T-helper 1 cell treated with Interleukin-12 subunit alpha and Interleukin-12 subunit beta and Interleukin-4 antibody, amounts not matched to agents 30 μg/mL and 1 μg/mL, for 36 hours (primary cell): Measurements from ENCODE around the gene MOBP.

Source experiments
- H3K27ac Mint-ChIP-seq: one replicate; pipeline ENCODE4 v1.8.0; 2021; ENCODE audit warnings: mild to moderate bottlenecking, mixed read lengths
- H3K27me3 Mint-ChIP-seq: one replicate; pipeline ENCODE4 v1.8.0; 2021; ENCODE audit warnings: low read depth, mixed read lengths
- H3K36me3 Mint-ChIP-seq: one replicate; pipeline ENCODE4 v1.8.0; 2021; ENCODE audit warnings: low read depth, mixed read lengths
- H3K4me1 Mint-ChIP-seq: one replicate; pipeline ENCODE4 v1.8.0; 2021; ENCODE audit warnings: low read depth, mixed read lengths
- H3K4me3 Mint-ChIP-seq: one replicate; pipeline ENCODE4 v1.8.0; 2021; ENCODE audit warnings: mild to moderate bottlenecking, moderate library complexity, mixed read lengths
- H3K9me3 Mint-ChIP-seq: one replicate; pipeline ENCODE4 v1.8.0; 2021; ENCODE audit warnings: mixed read lengths

The MOBP gene

GRCh38 chr3:39499651-39500273 lies 32.3 kb downstream of the MOBP start:
- peaks cover 47% of the 10 kb centered on the region for H3K27me3 Mint-ChIP-seq
- no peaks in the 10 kb centered on the region for H3K4me1 Mint-ChIP-seq

DNA sequence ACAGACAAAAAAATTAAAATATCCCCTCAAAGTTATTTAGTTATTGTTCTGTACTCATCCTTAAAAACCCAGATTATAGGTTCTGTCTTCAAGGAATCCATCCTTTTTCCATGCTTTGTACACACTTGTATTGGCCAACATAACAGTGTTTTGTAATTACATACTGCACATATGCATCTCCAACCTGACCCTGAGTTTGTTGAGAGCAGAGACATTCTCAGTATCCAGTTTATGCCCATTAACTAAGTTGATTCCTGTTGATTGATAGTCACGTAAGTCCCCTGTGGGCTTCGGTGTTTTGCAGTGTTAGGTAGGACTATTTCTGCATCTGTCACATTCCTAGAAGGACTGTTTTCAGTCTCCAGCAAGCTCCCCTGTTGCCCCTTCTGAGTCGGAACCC lies 33.6 kb downstream of the MOBP start:
- Mint-ChIP-seq H3K4me1 (no peaks in the 10 kb centered on the region), H3K9me3 (no peaks in the 10 kb centered on the region)

More at GRCh38 chr3:39499651-39500273, 32.3 kb downstream of the MOBP start:
- no peak overlapping the region for H3K4me3 Mint-ChIP-seq
- H3K36me3 Mint-ChIP-seq, result no peaks in the 10 kb centered on the region
- H3K9me3 Mint-ChIP-seq, result no peaks in the 10 kb centered on the region
- no peak overlapping the region for H3K27ac Mint-ChIP-seq

GRCh38 chr3:39501968-39502837 lies 34.7 kb downstream of the MOBP start:
- H3K4me3 Mint-ChIP-seq, result no peak overlapping the region
- peaks cover 47% of the 10 kb centered on the region for H3K27me3 Mint-ChIP-seq
- no peaks in the 10 kb centered on the region for H3K9me3 Mint-ChIP-seq
- no peaks in the 10 kb centered on the region for H3K4me1 Mint-ChIP-seq
- H3K27ac Mint-ChIP-seq, result no peak overlapping the region
- no peaks in the 10 kb centered on the region for H3K36me3 Mint-ChIP-seq

More for the DNA sequence above, 33.6 kb downstream of the MOBP start:
- peaks cover 47% of the 10 kb centered on the region for H3K27me3 Mint-ChIP-seq
- no peaks in the 10 kb centered on the region for H3K36me3 Mint-ChIP-seq
- no peak overlapping the region for H3K4me3 Mint-ChIP-seq
- H3K27ac Mint-ChIP-seq, result no peak overlapping the region

DNA sequence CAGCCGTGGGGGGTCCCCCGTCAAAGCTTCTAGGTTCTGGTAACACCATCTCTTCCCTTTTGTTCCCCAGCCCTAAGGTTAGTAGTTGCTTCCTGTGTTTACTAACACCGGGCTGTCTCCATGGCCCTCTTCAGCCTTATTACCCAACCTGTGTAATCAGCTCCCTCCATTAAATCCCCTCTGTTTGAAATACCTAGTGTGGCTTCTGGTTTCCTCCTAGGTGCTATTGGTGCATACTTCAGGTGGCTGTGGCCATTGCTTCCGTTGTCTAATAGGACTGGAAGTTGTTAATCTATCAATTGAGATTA lies 35.3 kb downstream of the MOBP start:
- H3K4me3 Mint-ChIP-seq, result no peak overlapping the region
- H3K27ac Mint-ChIP-seq, result no peak overlapping the region
- H3K9me3 Mint-ChIP-seq, result no peaks in the 10 kb centered on the region
- H3K4me1 Mint-ChIP-seq, result no peaks in the 10 kb centered on the region
- no peaks in the 10 kb centered on the region for H3K36me3 Mint-ChIP-seq
- peaks cover 47% of the 10 kb centered on the region for H3K27me3 Mint-ChIP-seq

DNA sequence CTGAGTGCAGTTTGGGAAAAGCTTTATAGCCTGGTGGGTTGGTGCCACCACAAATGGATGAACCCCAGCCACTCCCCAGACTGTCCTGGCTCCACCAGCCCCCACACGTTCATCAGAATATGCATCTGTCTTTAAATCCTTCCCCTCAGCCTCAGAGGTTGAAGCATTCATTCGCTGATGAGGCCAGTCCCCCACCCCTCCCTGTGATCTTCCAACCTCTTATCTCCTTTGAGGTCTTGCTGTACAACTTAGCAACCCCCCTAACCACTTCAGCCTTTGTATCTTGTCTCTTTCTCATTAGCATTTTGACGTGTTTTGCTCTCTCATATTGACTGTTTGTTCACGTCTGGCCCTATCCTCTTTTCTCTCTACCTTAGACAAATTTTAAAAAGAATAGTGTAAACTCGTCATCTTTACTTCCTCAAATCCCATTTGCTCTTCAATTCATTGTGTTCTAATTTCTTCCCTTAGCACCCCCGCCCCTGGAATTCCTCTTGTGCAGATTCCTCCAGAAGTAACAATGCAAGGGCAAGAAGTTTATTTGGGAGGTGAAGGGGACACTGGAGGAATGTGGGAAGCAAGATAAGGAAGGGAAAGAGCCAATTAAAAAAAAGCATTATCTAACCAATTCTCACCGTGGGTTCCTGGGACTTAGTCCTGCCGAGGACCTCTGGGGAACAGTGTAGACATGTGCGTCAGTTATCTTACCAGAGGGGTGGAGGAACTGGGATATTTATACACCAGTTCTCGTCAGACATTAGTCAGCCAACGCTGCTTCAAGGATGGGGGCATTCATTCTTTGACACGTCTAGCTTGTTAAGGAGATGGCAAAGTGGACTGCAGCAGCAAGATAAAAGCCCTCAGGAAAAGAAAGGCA lies 38.6 kb downstream of the MOBP start:
- Mint-ChIP-seq H3K36me3 (no peaks in the 10 kb centered on the region), H3K27ac (no peak overlapping the region), H3K4me1 (no peaks in the 10 kb centered on the region), H3K4me3 (no peak overlapping the region), H3K27me3 (peaks cover 28% of the 10 kb centered on the region), H3K9me3 (no peaks in the 10 kb centered on the region)

GRCh38 chr3:39506863-39507262 lies 39.4 kb downstream of the MOBP start:
- Mint-ChIP-seq H3K27ac (no peak overlapping the region), H3K4me3 (no peak overlapping the region), H3K4me1 (no peaks in the 10 kb centered on the region), H3K27me3 (peaks cover 25% of the 10 kb centered on the region), H3K36me3 (no peaks in the 10 kb centered on the region), H3K9me3 (no peaks in the 10 kb centered on the region)

- no peaks in the 10 kb centered on the region for H3K36me3 Mint-ChIP-seq
- H3K4me3 Mint-ChIP-seq, result no peak overlapping the region
- H3K4me1 Mint-ChIP-seq, result no peaks in the 10 kb centered on the region
Measured at GRCh38 chr3:39513791-39514369, 46.4 kb downstream of the MOBP start.

DNA sequence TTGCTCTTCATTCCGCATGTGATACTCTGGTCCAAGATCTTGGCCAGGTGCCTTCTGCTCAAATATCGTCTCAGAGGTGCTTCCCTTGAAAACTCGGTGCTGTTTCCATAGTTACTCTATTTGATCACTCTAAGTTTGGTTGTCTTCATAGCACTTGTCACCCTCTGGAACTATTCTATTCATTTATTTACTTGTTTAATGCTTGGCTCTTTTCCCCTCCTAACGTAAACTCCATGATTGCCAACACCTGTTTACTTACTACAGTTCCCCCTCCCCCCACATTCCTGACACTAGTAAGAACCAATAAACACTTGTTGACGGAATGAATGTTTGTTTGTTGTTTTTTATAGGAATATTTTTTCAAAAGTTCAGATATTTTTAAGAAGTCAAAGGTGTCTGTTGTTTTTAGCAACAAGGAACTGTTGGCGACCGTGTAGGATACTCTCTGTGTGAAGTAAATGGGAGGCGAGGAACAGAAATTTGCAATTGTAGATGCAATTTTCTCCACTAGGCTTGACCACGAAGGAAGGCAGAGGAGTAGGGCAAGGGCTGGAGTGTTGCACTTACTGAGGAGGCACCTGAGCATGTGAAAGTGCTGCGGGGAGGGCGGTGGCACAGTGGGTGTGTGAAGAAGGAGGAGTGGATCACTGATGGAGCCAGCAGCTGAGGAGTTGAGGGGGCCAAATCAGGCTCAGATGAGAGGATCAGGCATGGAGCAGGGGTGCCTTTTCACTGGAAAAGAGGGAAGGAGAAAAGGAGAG lies 48.4 kb downstream of the MOBP start:
- Mint-ChIP-seq H3K4me1 (no peaks in the 10 kb centered on the region), H3K27me3 (peaks cover 40% of the 10 kb centered on the region), H3K4me3 (no peak overlapping the region), H3K27ac (no peak overlapping the region), H3K9me3 (no peaks in the 10 kb centered on the region), H3K36me3 (no peaks in the 10 kb centered on the region)

More at GRCh38 chr3:39513791-39514369, 46.4 kb downstream of the MOBP start:
- Mint-ChIP-seq H3K27me3 (peaks cover 26% of the 10 kb centered on the region), H3K27ac (no peak overlapping the region), H3K9me3 (no peaks in the 10 kb centered on the region)

DNA sequence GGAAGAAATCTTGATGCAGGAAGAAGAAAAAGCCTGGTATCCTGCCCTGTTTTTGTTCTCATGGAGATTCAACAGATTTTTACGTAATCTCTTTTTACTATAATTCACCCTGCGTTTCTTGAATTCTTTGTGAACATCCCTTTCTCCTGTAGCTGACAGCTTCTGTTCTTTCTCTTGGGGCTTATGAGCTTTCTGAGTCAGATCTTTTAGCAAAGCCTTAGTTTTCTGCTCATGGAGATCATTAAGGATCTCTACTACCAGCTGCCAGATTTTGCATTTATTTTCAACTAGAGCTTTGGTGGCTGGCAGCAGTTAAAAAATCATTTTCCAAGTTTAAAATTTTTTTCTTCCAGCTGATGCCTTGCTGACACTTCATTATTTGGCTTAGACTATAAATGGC lies 51.6 kb downstream of the MOBP start:
- Mint-ChIP-seq H3K27me3 (peaks cover 32% of the 10 kb centered on the region), H3K9me3 (peaks cover 4% of the 10 kb centered on the region), H3K36me3 (no peaks in the 10 kb centered on the region), H3K4me3 (no peak overlapping the region), H3K27ac (no peak overlapping the region), H3K4me1 (no peaks in the 10 kb centered on the region)

- H3K9me3 Mint-ChIP-seq, result peaks cover 9% of the 10 kb centered on the region
- H3K36me3 Mint-ChIP-seq, result no peaks in the 10 kb centered on the region
- no peak overlapping the region for H3K27ac Mint-ChIP-seq
Measured at GRCh38 chr3:39519554-39520288, 52.2 kb downstream of the MOBP start.

DNA sequence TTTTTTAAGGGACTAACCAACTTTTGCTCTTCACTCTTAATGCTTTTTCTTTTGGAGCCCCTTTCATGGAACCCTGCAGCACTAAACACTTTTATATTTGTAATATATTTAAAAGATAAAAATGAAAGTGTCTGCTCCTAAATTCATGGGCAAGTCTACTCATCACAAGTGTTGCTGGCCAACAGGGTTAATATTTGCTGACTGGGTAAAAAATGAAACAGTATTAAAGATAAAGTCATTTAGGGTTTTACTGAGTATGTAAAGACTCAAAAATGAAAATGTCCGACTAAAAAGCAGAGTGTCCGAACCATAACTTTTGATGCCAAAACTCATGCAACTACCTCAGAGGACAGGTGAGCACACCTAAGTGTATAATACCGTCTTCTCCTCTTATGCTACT lies 54.0 kb downstream of the MOBP start:
- Mint-ChIP-seq H3K27ac (no peak overlapping the region), H3K36me3 (no peaks in the 10 kb centered on the region), H3K9me3 (peaks cover 12% of the 10 kb centered on the region), H3K4me1 (no peaks in the 10 kb centered on the region), H3K4me3 (no peak overlapping the region), H3K27me3 (peaks cover 24% of the 10 kb centered on the region)

More at GRCh38 chr3:39519554-39520288, 52.2 kb downstream of the MOBP start:
- Mint-ChIP-seq H3K27me3 (peaks cover 32% of the 10 kb centered on the region), H3K4me3 (no peak overlapping the region), H3K4me1 (no peaks in the 10 kb centered on the region)

DNA sequence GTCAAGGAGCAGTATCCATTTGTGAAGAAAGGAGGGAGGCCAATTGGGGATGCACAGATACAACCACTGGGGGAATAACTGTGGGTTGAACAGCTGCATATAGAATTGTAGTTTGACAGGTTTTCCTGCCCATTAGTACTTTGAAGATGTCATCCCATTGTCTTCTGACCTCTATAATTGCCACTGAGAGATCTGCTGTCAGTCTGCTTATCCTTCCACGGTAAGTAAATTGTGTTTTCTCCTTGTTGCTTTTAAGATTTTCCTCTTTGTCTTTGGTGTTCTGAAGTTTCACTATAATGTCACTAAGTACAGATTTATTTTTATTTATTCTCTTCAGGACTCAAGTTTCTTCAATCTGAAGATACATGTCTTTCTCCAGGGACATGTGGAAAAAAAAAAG lies 56.6 kb downstream of the MOBP start:
- Mint-ChIP-seq H3K4me3 (no peak overlapping the region), H3K27me3 (peaks cover 14% of the 10 kb centered on the region), H3K36me3 (no peaks in the 10 kb centered on the region), H3K4me1 (no peaks in the 10 kb centered on the region), H3K27ac (no peak overlapping the region), H3K9me3 (peaks cover 12% of the 10 kb centered on the region)

- Mint-ChIP-seq H3K36me3 (no peaks in the 10 kb centered on the region), H3K27me3 (peaks cover 20% of the 10 kb centered on the region), H3K27ac (no peak overlapping the region), H3K4me3 (no peak overlapping the region), H3K4me1 (no peaks in the 10 kb centered on the region), H3K9me3 (peaks cover 11% of the 10 kb centered on the region)
Measured at GRCh38 chr3:39528844-39529243, 61.4 kb downstream of the MOBP start.
